Posterior vena cava (tissue), 2 donors: ENCODE data around the gene DUSP22. TPM values are rescaled to one million over a fixed set of nuclear protein-coding genes. Genes with fewer than 3 reads are reported as not detected.
"Not testable (repeated sequence)": the region's sequence is repeated elsewhere in the genome, so short reads cannot be mapped to it uniquely, and the experiment has no call there.

Experiments
- DNase-seq: peaks from one replicate; pipeline ENCODE4 v3.0.0-alpha.2; 2020; ENCODE audit warnings: low spot score
- intact Hi-C, 2 donors: fragments of 100-400 bp; cut with DNase I; formaldehyde crosslinking; loops; one replicate each; pipeline versions ENCODE4 v1.14.1 to v1.14.2; 2022 to 2023
- long read RNA-seq, 2 donors: library from polyadenylated mRNA; unstranded; transcript quantifications; one replicate each; pipeline ENCODE4 v2.0.0, GENCODE V29; 2020 to 2021
- total RNA-seq, 2 donors: library from RNA; stranded (reverse); fragmentation: NEBNext Ultra II Directional; extraction: Animal tissue kit (Norgen Biotek cat#: 25700); gene quantifications; one replicate each; pipeline ENCODE4 v1.2.1, GENCODE V29; 2021
- donor health status: DM: yes; HTN: yes; CAD: no.
- donor health status: DM: yes; HTN: yes; CAD: no.

The DUSP22 gene
- 10 to 100 TPM; 45.7 to 51.8 TPM for total RNA-seq
- long read RNA-seq, donor 1, transcript DUSP22-208 (6 exons, 1,166 nt), result minor isoform, 6 of 29 reads
- long read RNA-seq, donor 1, transcript DUSP22-202 (7 exons, 3,098 nt), result major isoform, 13 of 29 reads
- long read RNA-seq, donor 1, partial matches to known transcripts, result 1 of 29 reads
- long read RNA-seq, donor 1, other reads (novel, unspliced or antisense), result 5 of 29 reads
- long read RNA-seq, donor 2, transcript DUSP22-201 (8 exons, 1,485 nt), result major isoform, 22 of 85 reads
- long read RNA-seq, donor 2, transcript DUSP22-208 (6 exons, 1,166 nt), result minor isoform, 16 of 85 reads
- long read RNA-seq, donor 2, transcript DUSP22-207 (7 exons, 587 nt), result minor isoform, 11 of 85 reads
- long read RNA-seq, donor 2, transcript DUSP22-202 (7 exons, 3,098 nt), result minor isoform, 12 of 85 reads
- long read RNA-seq, donor 2, partial matches to known transcripts, result 6 of 85 reads
- long read RNA-seq, donor 2, other reads (novel, unspliced or antisense), result 17 of 85 reads

DNA sequence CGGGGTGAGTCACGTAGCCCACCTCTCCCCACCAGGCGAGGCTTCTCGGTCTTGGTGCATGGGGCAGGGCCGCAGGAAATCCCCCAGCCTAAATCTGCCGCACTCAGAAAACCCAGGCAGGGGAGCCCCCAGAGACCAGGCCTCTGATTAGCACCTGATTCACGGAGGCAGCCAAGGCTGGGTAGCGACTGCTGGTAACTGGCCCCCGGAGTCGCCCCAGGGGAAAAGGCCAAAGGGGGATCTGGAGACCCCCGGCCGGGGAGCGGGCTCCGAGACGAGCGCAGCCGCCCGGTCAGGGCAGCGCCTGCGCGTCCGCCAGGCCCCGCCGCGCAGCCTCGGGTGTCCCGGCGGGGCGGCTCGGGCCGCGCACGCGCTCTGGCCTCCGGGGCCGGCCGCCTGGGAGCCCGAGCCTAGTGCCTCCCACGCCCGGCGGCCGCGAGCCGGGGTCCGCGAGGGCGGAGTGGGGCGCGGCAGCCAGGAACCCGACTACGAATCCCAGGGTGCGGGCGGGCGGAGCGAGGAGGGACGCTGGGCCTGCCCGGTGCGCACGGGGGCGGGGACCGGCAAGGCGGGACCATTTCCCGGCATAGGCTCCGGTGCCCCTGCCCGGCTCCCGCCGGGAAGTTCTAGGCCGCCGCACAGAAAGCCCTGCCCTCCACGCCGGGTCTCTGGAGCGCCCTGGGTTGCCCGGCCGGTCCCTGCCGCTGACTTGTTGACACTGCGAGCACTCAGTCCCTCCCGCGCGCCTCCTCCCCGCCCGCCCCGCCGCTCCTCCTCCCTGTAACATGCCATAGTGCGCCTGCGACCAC is at the start of gene DUSP22:
Gene DUSP22, plus strand, starts transcription at position 791 of the 809 bp plus-strand sequence. CDS start 53 bp downstream, outside the sequence.
- peak; percentile 97 for DNase-seq
- intact Hi-C loops, result no loop called here

GRCh38 chr6:246352-246751 is 45.9 kb upstream of the DUSP22 start:
- no peak for DNase-seq
- intact Hi-C loops, result no loop called here

GRCh38 chr6:247351-247750 is 44.9 kb upstream of the DUSP22 start:
- intact Hi-C loops, result no loop called here
- no peak for DNase-seq

DNA sequence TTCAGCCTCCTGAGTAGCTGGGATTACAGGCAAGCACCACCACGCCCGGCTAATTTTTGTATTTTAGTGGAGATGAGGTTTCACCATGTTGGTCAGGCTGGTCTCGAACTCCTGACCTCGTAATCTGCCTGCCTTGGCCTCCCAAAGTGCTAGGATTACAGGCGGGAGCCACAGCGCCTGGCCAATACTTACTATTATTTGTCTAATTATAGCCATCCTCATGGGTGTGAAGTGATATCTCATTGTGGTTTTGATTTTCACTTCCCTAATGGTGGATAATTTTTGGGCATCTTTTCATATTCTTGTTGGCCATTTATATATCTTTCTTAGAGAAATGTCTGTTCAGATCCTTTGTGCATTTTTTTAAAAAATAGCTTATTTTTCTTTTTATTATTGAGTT is 44.2 kb upstream of the DUSP22 start:
- intact Hi-C loops, DNase-seq: not testable (repeated sequence)

GRCh38 chr6:250676-251075 is 41.6 kb upstream of the DUSP22 start:
- intact Hi-C loops, result no loop called here
- no peak for DNase-seq

GRCh38 chr6:251920-252319 is 40.4 kb upstream of the DUSP22 start:
- intact Hi-C loops, result no loop called here

DNA sequence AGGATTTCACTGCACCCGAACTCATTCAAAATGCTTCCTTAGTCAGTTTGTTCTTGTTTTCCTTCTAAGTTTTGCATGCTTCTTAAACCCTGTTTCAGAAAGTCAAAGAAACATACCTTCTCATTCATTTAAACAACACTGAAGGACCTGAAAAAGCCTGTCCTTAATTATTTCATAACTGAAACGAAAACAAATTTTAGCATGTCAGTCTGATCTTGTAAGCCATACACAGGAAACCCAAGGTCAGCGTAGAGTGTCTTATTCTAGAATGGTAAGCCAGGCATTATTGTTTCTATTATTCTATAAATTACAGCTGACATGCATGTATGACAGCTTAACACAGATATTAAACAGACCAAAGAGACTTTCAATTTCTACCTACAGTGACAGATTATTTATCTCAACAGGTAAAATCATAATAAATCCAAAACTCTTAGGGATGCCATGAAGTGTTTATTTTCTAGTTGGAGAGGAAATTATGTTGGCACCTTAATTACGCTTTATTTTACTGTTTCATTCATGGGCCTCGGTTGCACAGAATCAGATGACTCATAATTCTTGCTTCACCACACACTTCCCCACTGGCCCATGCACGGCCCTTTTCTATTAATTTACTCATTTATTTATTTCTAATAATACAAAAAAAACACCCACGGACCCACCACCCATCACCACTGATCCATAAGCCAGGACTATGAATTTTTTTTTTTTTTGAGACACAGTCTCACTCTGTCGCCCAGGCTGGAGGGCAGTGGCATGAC is 39.3 kb upstream of the DUSP22 start:
- DNase-seq, result no peak
- intact Hi-C loops, result no loop called here

More at GRCh38 chr6:251920-252319, 40.4 kb upstream of the DUSP22 start:
- no peak for DNase-seq

DNA sequence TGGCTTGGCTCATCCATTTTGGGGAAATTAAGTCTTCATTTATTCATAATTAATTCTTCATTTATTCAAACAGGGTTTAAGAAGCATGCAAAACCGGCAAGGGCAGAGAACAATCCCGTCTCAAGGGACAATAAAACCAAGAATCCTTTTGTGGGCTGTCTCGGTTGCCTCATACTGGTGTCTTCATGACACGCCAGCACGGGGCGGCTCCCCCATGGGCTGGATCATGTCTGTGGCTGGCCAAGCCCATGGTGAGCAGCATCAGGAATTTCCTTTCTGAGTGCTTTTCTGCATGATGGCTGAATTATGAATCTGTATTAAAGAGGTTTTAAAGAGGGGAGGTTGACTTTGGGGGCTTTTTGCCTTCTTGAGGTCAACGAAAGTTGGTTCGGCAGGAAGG is 38.3 kb upstream of the DUSP22 start:
- no peak for DNase-seq
- intact Hi-C loops, result no loop called here

DNA sequence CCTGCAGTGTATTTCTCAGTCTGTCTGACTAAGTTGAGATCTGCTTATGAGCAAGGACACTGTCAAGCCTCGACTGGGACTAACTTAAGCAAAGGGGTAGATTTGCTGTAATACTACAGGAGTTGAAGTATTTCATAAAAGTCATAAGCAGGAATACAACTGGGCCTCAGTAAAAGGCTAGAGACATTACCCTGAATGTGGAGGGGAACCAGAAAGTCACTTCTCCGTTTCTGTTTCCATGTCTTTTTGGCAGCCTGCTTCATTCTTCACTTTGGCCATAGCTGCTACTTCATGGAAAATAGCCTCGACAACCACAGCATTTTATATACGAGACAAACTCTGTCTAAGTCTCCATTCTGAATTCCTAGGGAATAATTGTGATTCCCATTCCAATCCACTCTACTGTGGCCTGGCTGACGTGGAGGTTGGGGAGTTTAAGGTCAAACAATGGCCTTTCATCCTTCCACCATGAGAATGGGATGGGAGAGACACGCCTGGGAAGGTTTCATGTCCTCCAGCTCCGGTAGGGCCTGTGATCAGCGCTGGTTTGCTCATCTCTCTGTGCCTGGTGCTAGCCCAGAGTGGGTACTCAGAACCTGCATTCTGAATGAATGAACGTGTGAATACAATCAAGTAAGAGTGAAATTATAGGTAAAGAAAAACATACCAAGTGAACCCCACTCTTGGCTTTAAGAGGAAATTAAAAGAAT is 37.1 kb upstream of the DUSP22 start:
- DNase-seq, result no peak
- intact Hi-C loops, result loop anchor here in 1 of 2 donors (5.0 kb wide), 1 partner anchor 832 kb away; no protein-coding TSS in a partner anchor

DNA sequence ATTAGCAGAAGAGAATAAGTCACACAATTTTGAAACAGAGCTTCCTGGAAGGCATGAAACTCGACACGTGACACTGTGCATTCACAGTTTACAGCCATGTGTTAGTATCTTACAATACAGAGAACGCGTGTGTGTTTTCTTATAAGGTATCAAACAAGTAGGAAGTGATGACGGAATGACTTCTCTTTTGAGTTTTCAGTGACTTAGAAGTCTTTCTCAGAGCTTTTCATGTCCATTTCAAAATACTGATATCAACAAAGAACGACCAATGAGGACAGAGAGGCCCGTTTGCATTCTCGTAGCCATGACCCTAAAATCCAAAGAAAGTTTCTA is 36.6 kb upstream of the DUSP22 start:
- no peak for DNase-seq
- intact Hi-C loops, result loop anchor here in 1 of 2 donors (5.0 kb wide), 1 partner anchor 832 kb away; no protein-coding TSS in a partner anchor

GRCh38 chr6:256169-256568 is 36.1 kb upstream of the DUSP22 start:
- intact Hi-C loops, result loop anchor here in 1 of 2 donors (5.0 kb wide), 1 partner anchor 831 kb away; no protein-coding TSS in a partner anchor

DNA sequence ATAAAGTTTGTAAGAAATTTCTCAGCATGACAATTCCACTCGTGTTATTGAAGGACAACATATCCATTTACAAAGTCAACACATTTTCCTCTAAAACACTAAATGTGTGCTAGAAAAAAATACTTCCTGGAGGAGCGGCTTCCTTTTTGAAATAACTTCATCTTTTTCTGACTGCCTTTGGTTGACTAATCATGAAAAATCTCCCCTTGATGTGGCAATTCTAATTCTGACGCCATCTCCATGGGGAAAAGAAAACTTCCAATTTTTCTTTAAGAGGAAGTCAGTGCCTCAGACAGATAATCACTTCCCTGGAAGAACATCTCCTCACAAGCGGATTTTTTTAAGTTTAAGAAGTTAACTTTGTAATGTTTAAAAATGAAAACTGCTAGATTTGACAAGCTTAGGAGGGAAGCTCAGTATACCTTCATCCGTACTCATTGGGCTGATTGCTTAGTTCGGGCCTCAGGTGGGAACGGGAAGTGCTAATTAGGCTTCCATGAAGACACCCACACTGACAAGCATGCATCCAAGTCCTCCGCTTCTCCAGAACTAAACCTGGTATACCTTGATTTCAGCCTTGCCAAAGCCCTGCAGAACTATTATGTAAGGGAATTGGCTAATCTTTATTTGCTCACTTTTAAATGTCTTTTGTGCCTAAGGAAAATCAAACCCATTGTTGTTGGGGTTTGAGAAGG is 35.1 kb upstream of the DUSP22 start:
- intact Hi-C loops, result loop anchor here in 1 of 2 donors (5.0 kb wide), 1 partner anchor 830 kb away; no protein-coding TSS in a partner anchor
- DNase-seq, result no peak

More at GRCh38 chr6:256169-256568, 36.1 kb upstream of the DUSP22 start:
- DNase-seq, result no peak

DNA sequence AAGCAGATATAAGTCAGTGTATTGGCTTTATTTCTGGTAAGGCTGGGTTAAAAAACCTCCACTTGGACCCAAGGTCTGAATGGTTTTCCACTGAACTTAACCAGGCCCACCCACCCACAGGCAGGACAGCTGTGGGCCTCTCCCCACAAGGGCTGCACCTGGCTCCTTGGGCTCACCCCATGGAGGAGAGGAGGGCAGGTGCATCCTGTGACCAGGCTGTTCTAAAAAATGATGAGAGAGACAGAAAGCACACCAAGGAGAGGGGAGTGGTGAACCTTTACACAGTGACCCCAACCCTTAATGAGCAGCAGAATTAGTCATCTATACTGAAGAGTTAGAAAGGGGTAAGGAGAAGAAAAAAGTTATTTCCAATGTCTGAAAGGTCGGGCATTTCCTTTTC is 34.5 kb upstream of the DUSP22 start:
- intact Hi-C loops, result loop anchor here in 1 of 2 donors (5.0 kb wide), 1 partner anchor 830 kb away; no protein-coding TSS in a partner anchor
- DNase-seq, result no peak

- intact Hi-C loops, result loop anchor here in 1 of 2 donors (5.0 kb wide), 1 partner anchor 828 kb away; no protein-coding TSS in a partner anchor
- no peak for DNase-seq
These were observed 33.0 kb upstream of the DUSP22 start for GRCh38 chr6:259316-259715.

- DNase-seq, result no peak
- intact Hi-C loops, result loop anchor here in 1 of 2 donors (5.0 kb wide), 1 partner anchor 827 kb away; no protein-coding TSS in a partner anchor
These were observed 32.3 kb upstream of the DUSP22 start for GRCh38 chr6:259901-260508.

- intact Hi-C loops, result no loop called here
- no peak for DNase-seq
These were observed 27.7 kb upstream of the DUSP22 start for GRCh38 chr6:264626-265025.

DNA sequence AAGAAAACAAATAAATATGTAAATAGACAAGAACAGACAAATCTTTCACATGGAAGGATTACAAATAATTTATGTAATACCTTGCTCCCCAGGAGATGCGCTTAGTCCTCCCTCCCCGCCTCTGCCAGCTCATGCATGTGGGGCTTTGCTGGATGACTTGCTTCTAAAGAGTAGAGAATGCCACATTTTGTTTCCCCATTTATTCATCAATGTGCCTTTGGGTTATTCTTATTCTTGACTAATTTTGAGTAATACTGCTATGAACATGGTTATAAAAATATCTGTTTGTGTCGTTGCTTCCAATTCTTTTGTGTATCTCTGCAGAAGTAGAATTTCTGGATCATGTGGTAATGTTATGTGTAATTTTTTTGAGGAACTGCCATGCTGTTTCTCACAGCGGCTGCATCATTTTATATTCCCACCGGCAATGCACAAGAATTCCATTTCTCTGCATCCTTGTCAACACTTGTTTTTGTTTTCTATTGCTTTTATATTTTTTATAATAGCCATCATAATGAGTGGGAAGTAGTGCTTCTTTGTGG is 23.8 kb upstream of the DUSP22 start:
- intact Hi-C loops, result no loop called here
- DNase-seq, result no peak
